Erythroblast (primary cell): Measurements from ENCODE around the gene TMEM181.

Experiments
- GATA1 ChIP-seq: IDR thresholded peaks from 2 replicates; pipeline ENCODE4 v1.6.1; 2011; ENCODE audit warnings: low read depth, mild to moderate bottlenecking, control low read depth, low read length, moderate library complexity
- POLR2A ChIP-seq: IDR thresholded peaks from 2 replicates; pipeline ENCODE4 v1.6.1; 2011; ENCODE audit warnings: mild to moderate bottlenecking, low read length

- TF ChIP-seq POLR2A: no peak
- no peak for TF ChIP-seq GATA1
These were observed 43.8 kb upstream of the TMEM181 start for GRCh38 chr6:158516098-158516497.
